ENCODE data around the gene CIZ1.
"Not testable (repeated sequence)": the region's sequence is repeated elsewhere in the genome, so short reads cannot be mapped to it uniquely, and the experiment has no call there.

Gene CIZ1

GRCh38 chr9:128191406-128192046 is at the start of gene CIZ1:
CIZ1 (minus strand) TSS chr9:128191572; CDS start chr9:128190857, 715 bp downstream.
- no peak for DNase-seq (ENCODE audit: low read depth)

- no peak for DNase-seq (ENCODE audit: low read depth)
These were observed 42.5 kb upstream of the CIZ1 start for GRCh38 chr9:128233817-128234406.

GRCh38 chr9:128232528-128233428 is 41.4 kb upstream of the CIZ1 start:
- DNase-seq (ENCODE audit: low read depth): no peak

- DNase-seq (ENCODE audit: low read depth): no peak
These were observed 40.5 kb upstream of the CIZ1 start for GRCh38 chr9:128231638-128232527.

- DNase-seq (ENCODE audit: low read depth): not testable (repeated sequence)
These were observed 39.5 kb upstream of the CIZ1 start for GRCh38 chr9:128230897-128231296.

- no peak for DNase-seq (ENCODE audit: low read depth)
These were observed 35.0 kb upstream of the CIZ1 start for GRCh38 chr9:128226412-128226801.

- no peak for DNase-seq (ENCODE audit: low read depth)
These were observed 34.5 kb upstream of the CIZ1 start for GRCh38 chr9:128225770-128226411.

- DNase-seq (ENCODE audit: low read depth): no peak
These were observed 33.5 kb upstream of the CIZ1 start for GRCh38 chr9:128224877-128225276.

- DNase-seq (ENCODE audit: low read depth): no peak
These were observed 31.7 kb upstream of the CIZ1 start for GRCh38 chr9:128222880-128223670.

- no peak for DNase-seq (ENCODE audit: low read depth)
These were observed 30.7 kb upstream of the CIZ1 start for GRCh38 chr9:128222026-128222425.

GRCh38 chr9:128219831-128220230 is 28.5 kb upstream of the CIZ1 start:
- DNase-seq (ENCODE audit: low read depth): no peak

GRCh38 chr9:128218518-128219389 is 27.4 kb upstream of the CIZ1 start:
- peak; percentile 91 for DNase-seq (ENCODE audit: low read depth)

- no peak for DNase-seq (ENCODE audit: low read depth)
These were observed 26.8 kb upstream of the CIZ1 start for GRCh38 chr9:128218172-128218517.

GRCh38 chr9:128216781-128217553 is 25.6 kb upstream of the CIZ1 start:
- no peak for DNase-seq (ENCODE audit: low read depth)

GRCh38 chr9:128215491-128216409 is 24.4 kb upstream of the CIZ1 start:
- DNase-seq (ENCODE audit: low read depth): no peak

- DNase-seq (ENCODE audit: low read depth): no peak
These were observed 23.5 kb upstream of the CIZ1 start for GRCh38 chr9:128214571-128215490.
